HepG2 (cell line): ENCODE data around the gene DNAAF3. TPM values are rescaled to one million over a fixed set of nuclear protein-coding genes. Genes with fewer than 3 reads are reported as not detected.

Source experiments
- AKAP8 ChIP-seq: sonication (generic); formaldehyde crosslinking; IDR thresholded peaks from 2 replicates; pipeline ENCODE4 v1.5.1; 2020; ENCODE audit warnings: mild to moderate bottlenecking, missing genetic modification reagents
- BCL6 ChIP-seq: IDR thresholded peaks from 2 replicates; pipeline ENCODE4 v1.6.1; 2016; ENCODE audit warnings: missing genetic modification reagents, missing compliant biosample characterization
- CENPT ChIP-seq: sonication (generic); formaldehyde crosslinking; IDR thresholded peaks from 2 replicates; pipeline ENCODE4 v1.8.0; 2022; ENCODE audit warnings: low read depth, mild to moderate bottlenecking, moderate library complexity, missing genetic modification reagents
- DR1 ChIP-seq: sonication (generic); formaldehyde crosslinking; IDR thresholded peaks from 2 replicates; pipeline ENCODE4 v1.8.0; 2021; ENCODE audit warnings: mild to moderate bottlenecking, missing genetic modification reagents, inconsistent platforms
- DRAP1 ChIP-seq: IDR thresholded peaks from 2 replicates; pipeline ENCODE4 v1.6.1; 2016; ENCODE audit warnings: missing genetic modification reagents, missing compliant biosample characterization
- ELF4 ChIP-seq: sonication (generic); formaldehyde crosslinking; IDR thresholded peaks from 2 replicates; pipeline ENCODE4 v1.5.0; 2020; ENCODE audit warnings: missing genetic modification reagents, mild to moderate bottlenecking, moderate library complexity, borderline replicate concordance
- GZF1 ChIP-seq: sonication (generic); formaldehyde crosslinking; IDR thresholded peaks from 2 replicates; pipeline ENCODE4 v1.5.1; 2020; ENCODE audit warnings: mild to moderate bottlenecking, missing genetic modification reagents
- HOXA7 ChIP-seq: sonication (generic); formaldehyde crosslinking; IDR thresholded peaks from 2 replicates; pipeline ENCODE4 v1.8.1; 2022; ENCODE audit warnings: mild to moderate bottlenecking, missing genetic modification reagents, moderate library complexity
- JUN ChIP-seq: sonication (generic); formaldehyde crosslinking; IDR thresholded peaks from 2 replicates; pipeline ENCODE4 v1.4.0; 2020; ENCODE audit warnings: mild to moderate bottlenecking, missing genetic modification reagents
- KDM5B ChIP-seq: sonication (generic); formaldehyde crosslinking; IDR thresholded peaks from 2 replicates; pipeline ENCODE4 v1.4.0; 2020; ENCODE audit warnings: missing genetic modification reagents, mild to moderate bottlenecking, borderline replicate concordance
- KDM6A ChIP-seq: IDR thresholded peaks from 2 replicates; pipeline ENCODE4 v1.6.1; 2016; ENCODE audit warnings: low read depth
- MAF1 ChIP-seq: sonication (generic); formaldehyde crosslinking; IDR thresholded peaks from 2 replicates; pipeline ENCODE4 v1.5.0; 2020; ENCODE audit warnings: missing genetic modification reagents, borderline replicate concordance
- NBN ChIP-seq: fragments of 450-650 bp; conservative IDR thresholded peaks from 2 replicates; pipeline ENCODE4 v1.6.1; 2017
- PHF5A ChIP-seq: IDR thresholded peaks from one replicate; pipeline ENCODE4 v1.6.1; 2018; ENCODE audit warnings: low read depth, missing genetic modification reagents; ENCODE audit not compliant: unreplicated experiment
- PITX1 ChIP-seq: sonication (generic); formaldehyde crosslinking; IDR thresholded peaks from 2 replicates; pipeline ENCODE4 v1.5.1; 2020; ENCODE audit warnings: mild to moderate bottlenecking, missing genetic modification reagents
- ZBTB4 ChIP-seq: sonication (generic); formaldehyde crosslinking; IDR thresholded peaks from 2 replicates; pipeline ENCODE4 v1.4.0; 2020; ENCODE audit warnings: missing genetic modification reagents, mild to moderate bottlenecking, borderline replicate concordance
- ZNF275 ChIP-seq: sonication (generic); formaldehyde crosslinking; IDR thresholded peaks from 2 replicates; pipeline ENCODE4 v1.8.0; 2022; ENCODE audit warnings: missing genetic modification reagents, mild to moderate bottlenecking, inconsistent platforms, borderline replicate concordance
- ZNF3 ChIP-seq: IDR thresholded peaks from 2 replicates; pipeline ENCODE4 v1.7.0; 2017; ENCODE audit warnings: inconsistent platforms
- ZNF354B ChIP-seq: sonication (generic); formaldehyde crosslinking; IDR thresholded peaks from 2 replicates; pipeline ENCODE4 v1.8.0; 2022; ENCODE audit warnings: mild to moderate bottlenecking, missing genetic modification reagents
- ZNF552 ChIP-seq: sonication (generic); formaldehyde crosslinking; IDR thresholded peaks from 2 replicates; pipeline ENCODE4 v1.9.0; 2022; ENCODE audit warnings: missing genetic modification reagents, mild to moderate bottlenecking, borderline replicate concordance
- ZSCAN25 ChIP-seq: sonication (generic); formaldehyde crosslinking; IDR thresholded peaks from 2 replicates; pipeline ENCODE4 v1.8.0; 2022; ENCODE audit warnings: mild to moderate bottlenecking, missing genetic modification reagents
- ZSCAN9 ChIP-seq: IDR thresholded peaks from 2 replicates; pipeline ENCODE4 v1.6.1; 2016; ENCODE audit warnings: borderline replicate concordance
- polyA plus RNA-seq, 8 experiments: library from polyadenylated mRNA; depleted of rRNA in 3 of 8; stranded (reverse) in 7 of 8; unstranded in 1 of 8; fragments of >200 nt; fragmentation: Illumina TruSeq in 4 of 8; extraction: Trizol in 4 of 8; gene quantifications; 2 replicates each; pipeline versions ENCODE4 v1.2.1 to v1.2.3, GENCODE V29; 2011 to 2016; ENCODE audit warnings: low read depth in 4 of 8, missing spikeins in 1 of 8, mixed read lengths in 1 of 8; ENCODE audit not compliant: insufficient read depth in 1 of 8
- total RNA-seq, 5 experiments: library from RNA; depleted of rRNA; stranded (reverse); fragments of >200 nt; fragmentation: Illumina TruSeq; extraction: Trizol; gene quantifications; 2 replicates each; pipeline ENCODE4 v1.2.3, GENCODE V29; 2016; ENCODE audit warnings: low read depth in 1 of 5
- TF ChIP-seq, protein P1 (sequence below): sonication (generic); formaldehyde crosslinking; IDR thresholded peaks from 2 replicates; pipeline ENCODE4 v1.9.0; 2022; ENCODE audit warnings: low read depth, missing genetic modification reagents

The DNAAF3 gene
- total and polyA plus RNA-seq, 2 of the 13 experiments (the other 11 are each of a cell fraction or from before 2014, with no cell fraction given) = 0.30 to 0.40 TPM

DNA sequence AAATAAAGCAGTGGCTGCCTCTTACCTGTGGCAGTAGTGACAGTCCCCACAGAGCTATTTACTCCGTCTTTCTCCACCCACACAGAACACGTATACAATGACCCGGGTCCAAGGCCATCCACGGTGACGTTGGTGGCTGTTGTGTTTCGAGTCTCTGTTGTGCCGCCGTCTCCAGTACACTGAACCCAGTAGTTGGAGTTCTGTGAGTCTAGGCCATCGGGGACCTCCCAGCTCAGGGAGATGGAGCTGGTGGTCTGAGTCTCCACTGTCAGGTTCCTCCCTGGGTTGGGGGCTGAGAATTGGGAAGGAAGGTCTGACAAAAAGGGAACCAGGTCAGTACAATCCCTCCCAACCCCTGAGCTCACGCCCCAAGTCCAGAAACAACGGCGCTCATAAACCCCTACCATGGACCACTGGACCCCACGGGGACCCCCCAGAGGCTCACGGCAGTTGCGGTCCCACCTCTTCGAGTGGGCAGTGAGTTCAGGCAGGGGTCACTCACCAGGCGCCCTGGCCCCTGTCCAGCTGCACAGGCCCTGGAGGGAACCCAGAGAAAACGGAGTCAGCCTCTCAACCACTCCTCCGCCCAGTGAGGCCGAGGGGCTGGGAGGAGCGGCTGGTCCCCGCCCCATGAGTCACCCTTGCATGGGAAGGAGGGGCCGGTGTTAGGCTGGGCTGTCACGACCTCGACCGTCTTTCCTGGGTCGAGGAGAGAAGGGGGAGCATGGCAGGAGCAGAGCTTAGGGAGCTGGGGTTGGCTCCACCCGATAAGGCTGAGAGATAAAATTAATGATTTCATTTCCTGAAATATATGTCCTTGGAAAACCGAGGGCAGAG is 40.5 kb upstream of the DNAAF3 start (continued):
- TF ChIP-seq ZBTB4 (CRISPR knock-in tag) (peak; percentile 76; the same call in 1 of the 2 replicates), NBN (no peak), JUN (CRISPR knock-in tag) (peak; percentile 76; the same call in 1 of the 2 replicates), AKAP8 (CRISPR knock-in tag) (0 out of 2 replicates have a peak, but pooled peaks have one; percentile 37), CENPT (no peak), HOXA7 (no peak), GZF1 (CRISPR knock-in tag) (no peak), MAF1 (CRISPR knock-in tag) (no peak), ZNF552 (no peak; the same call in 1 of the 2 replicates), ZNF3 (CRISPR knock-in tag) (no peak), ZSCAN9 (CRISPR knock-in tag) (peak; percentile 71; the same call in 1 of the 2 replicates), DR1 (CRISPR knock-in tag) (no peak; the same call in 1 of the 2 replicates), ELF4 (0 out of 2 replicates have a peak, but pooled peaks have one; percentile 60), ZSCAN25 (CRISPR knock-in tag) (peak; percentile 78; the same call in 1 of the 2 replicates), BCL6 (CRISPR knock-in tag) (peak; percentile 45), ZNF354B (CRISPR knock-in tag) (peak; percentile 94; the same call in 1 of the 2 replicates), ZNF275 (CRISPR knock-in tag) (no peak; the same call in 1 of the 2 replicates), KDM6A (CRISPR knock-in tag) (peak; percentile 59; the same call in 1 of the 2 replicates), PITX1 (CRISPR knock-in tag) (no peak), KDM5B (CRISPR knock-in tag) (peak; percentile 73; the same call in 1 of the 2 replicates), PHF5A (CRISPR knock-in tag) (peak; percentile 79), DRAP1 (peak; percentile 97)
- TF ChIP-seq, protein P1, sequence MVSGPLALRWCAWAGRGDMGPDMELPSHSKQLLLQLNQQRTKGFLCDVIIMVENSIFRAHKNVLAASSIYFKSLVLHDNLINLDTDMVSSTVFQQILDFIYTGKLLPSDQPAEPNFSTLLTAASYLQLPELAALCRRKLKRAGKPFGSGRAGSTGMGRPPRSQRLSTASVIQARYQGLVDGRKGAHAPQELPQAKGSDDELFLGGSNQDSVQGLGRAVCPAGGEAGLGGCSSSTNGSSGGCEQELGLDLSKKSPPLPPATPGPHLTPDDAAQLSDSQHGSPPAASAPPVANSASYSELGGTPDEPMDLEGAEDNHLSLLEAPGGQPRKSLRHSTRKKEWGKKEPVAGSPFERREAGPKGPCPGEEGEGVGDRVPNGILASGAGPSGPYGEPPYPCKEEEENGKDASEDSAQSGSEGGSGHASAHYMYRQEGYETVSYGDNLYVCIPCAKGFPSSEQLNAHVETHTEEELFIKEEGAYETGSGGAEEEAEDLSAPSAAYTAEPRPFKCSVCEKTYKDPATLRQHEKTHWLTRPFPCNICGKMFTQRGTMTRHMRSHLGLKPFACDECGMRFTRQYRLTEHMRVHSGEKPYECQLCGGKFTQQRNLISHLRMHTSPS (CRISPR knock-in tag) = no peak
